SK-N-SH treated with all-trans-retinoic acid at 6 μM for 48 hours (cell line): ENCODE measurements around the gene SYT6.

ENCODE experiments used
- PATZ1 ChIP-seq: fragments of 250-450 bp; sonication (Bioruptor Pico); IDR thresholded peaks from 2 replicates; pipeline ENCODE4 v1.8.0; 2020; ENCODE audit warnings: mild to moderate bottlenecking, moderate library complexity, borderline replicate concordance
- TSHZ2 ChIP-seq: fragments of 250-450 bp; sonication (Bioruptor Pico); IDR thresholded peaks from 2 replicates; pipeline ENCODE4 v1.5.0; 2020; ENCODE audit warnings: mild to moderate bottlenecking, moderate library complexity
- ZFP30 ChIP-seq: fragments of 450-650 bp; formaldehyde crosslinking; IDR thresholded peaks from 2 replicates; pipeline ENCODE4 v1.5.0; 2022; ENCODE audit warnings: mild to moderate bottlenecking, moderate library complexity

- TF ChIP-seq ZFP30 (no peak), PATZ1 (CRISPR knock-in tag) (no peak), TSHZ2 (CRISPR knock-in tag) (no peak)
These were observed 53.5 kb downstream of the SYT6 start for GRCh38 chr1:114100148-114100547.
